ENCODE data around the gene PROSER2. TPM values are rescaled to one million over a fixed set of nuclear protein-coding genes. Genes with fewer than 3 reads are reported as not detected.

The PROSER2 gene
- total RNA-seq, 4 donors from 2014 or later, result 2.5 to 5.9 (median 3.7) TPM

GRCh38 chr10:11881477-11882417, 58.6 kb downstream of the PROSER2 start:
- no peaks in the 10 kb centered on the region for H3K27me3 ChIP-seq
- WGBS, result 89% methylated on average over 21 of the region's 21 CpGs
- intact Hi-C loops (cut with DNase I), result no loop called here
- H3K4me1 ChIP-seq, result no peaks in the 10 kb centered on the region
- H3K4me3 ChIP-seq, result no peak overlapping the region
- no peaks in the 10 kb centered on the region for H3K9me3 ChIP-seq
- TF ChIP-seq POLR2A (IDR thresholded peaks at IDR 0.05; ENCODE audit: low read depth), result no peak
- no peak for TF ChIP-seq EP300 (IDR thresholded peaks at IDR 0.05)
- TF ChIP-seq CTCF (IDR thresholded peaks at IDR 0.05), result no peak
- TF ChIP-seq POLR2AphosphoS5 (IDR thresholded peaks at IDR 0.05), result no peak
- no peaks in the 10 kb centered on the region for H3K36me3 ChIP-seq
- no peak overlapping the region for H3K27ac ChIP-seq (replicated peaks in 1 of 4)
- no peak for DNase-seq (ENCODE audit: extremely low spot score)

- WGBS, result 92% methylated on average over 14 of the region's 14 CpGs
- H3K4me1 ChIP-seq, result no peaks in the 10 kb centered on the region
- H3K27ac ChIP-seq (replicated peaks in 1 of 4), result no peak overlapping the region
- no peak overlapping the region for H3K4me3 ChIP-seq
- H3K27me3 ChIP-seq, result no peaks in the 10 kb centered on the region
- no peak for DNase-seq (ENCODE audit: extremely low spot score)
- H3K36me3 ChIP-seq, result no peaks in the 10 kb centered on the region
- TF ChIP-seq CTCF (IDR thresholded peaks at IDR 0.05) (no peak), POLR2A (IDR thresholded peaks at IDR 0.05; ENCODE audit: low read depth) (no peak), POLR2AphosphoS5 (IDR thresholded peaks at IDR 0.05) (no peak), EP300 (IDR thresholded peaks at IDR 0.05) (no peak)
- intact Hi-C loops (cut with DNase I), result no loop called here
- H3K9me3 ChIP-seq, result no peaks in the 10 kb centered on the region
Observed at GRCh38 chr10:11882646-11883375, 59.7 kb downstream of the PROSER2 start.

GRCh38 chr10:11884706-11885423, 61.7 kb downstream of the PROSER2 start:
- no peak overlapping the region for H3K27ac ChIP-seq (replicated peaks in 1 of 4)
- DNase-seq (ENCODE audit: extremely low spot score), result no peak
- H3K4me3 ChIP-seq, result no peak overlapping the region
- no peaks in the 10 kb centered on the region for H3K9me3 ChIP-seq
- 80% methylated on average over 7 of the region's 7 CpGs for WGBS
- no peaks in the 10 kb centered on the region for H3K4me1 ChIP-seq
- no peak for TF ChIP-seq CTCF (IDR thresholded peaks at IDR 0.05)
- no peak for TF ChIP-seq POLR2AphosphoS5 (IDR thresholded peaks at IDR 0.05)
- TF ChIP-seq POLR2A (IDR thresholded peaks at IDR 0.05; ENCODE audit: low read depth), result no peak
- TF ChIP-seq EP300 (IDR thresholded peaks at IDR 0.05), result no peak
- intact Hi-C loops (cut with DNase I), result no loop called here
- H3K27me3 ChIP-seq, result no peaks in the 10 kb centered on the region
- no peaks in the 10 kb centered on the region for H3K36me3 ChIP-seq

- no peaks in the 10 kb centered on the region for H3K27me3 ChIP-seq
- WGBS, result 87% methylated on average over 12 of the region's 13 CpGs
Observed at GRCh38 chr10:11885437-11886137, 62.4 kb downstream of the PROSER2 start.

More at GRCh38 chr10:11885437-11886137, 62.4 kb downstream of the PROSER2 start:
- no peak for DNase-seq (ENCODE audit: extremely low spot score)
- Histone ChIP-seq H3K9me3 (no peaks in the 10 kb centered on the region), H3K4me3 (no peak overlapping the region), H3K27ac (replicated peaks in 1 of 4) (no peak overlapping the region), H3K4me1 (no peaks in the 10 kb centered on the region), H3K36me3 (no peaks in the 10 kb centered on the region)
- TF ChIP-seq EP300 (IDR thresholded peaks at IDR 0.05) (no peak), CTCF (IDR thresholded peaks at IDR 0.05) (no peak), POLR2AphosphoS5 (IDR thresholded peaks at IDR 0.05) (no peak), POLR2A (IDR thresholded peaks at IDR 0.05; ENCODE audit: low read depth) (no peak)
- intact Hi-C loops (cut with DNase I), result no loop called here

All from esophagus muscularis mucosa (tissue), 4 donors.